Peyer's patch (tissue), 4 donors: ENCODE measurements around the gene ERC1. TPM values are rescaled to one million over a fixed set of nuclear protein-coding genes. Genes with fewer than 3 reads are reported as not detected.

Experiments
- DNase-seq, 3 donors: peaks; one replicate each; pipeline ENCODE4 v3.0.0-alpha.2; 2017 to 2019
- H3K27ac ChIP-seq, 4 donors: fragments of 200-600 bp; sonication (generic); one replicate each; pipeline ENCODE4 v1.5.1; 2016 to 2019
- H3K27me3 ChIP-seq, 2 donors: fragments of 200-600 bp; sonication (generic); one replicate each; pipeline ENCODE4 v1.5.1; 2019
- H3K36me3 ChIP-seq, 3 donors: fragments of 200-600 bp; sonication (generic); one replicate each; pipeline ENCODE4 v1.5.1; 2016 to 2019
- H3K4me1 ChIP-seq, 4 donors: fragments of 200-600 bp; sonication (generic); one replicate each; pipeline ENCODE4 v1.5.1; 2016 to 2019
- H3K4me3 ChIP-seq, 4 donors: fragments of 200-600 bp; sonication (generic); 1 replicate in 3 of 4; 2 replicates in 1 of 4; pipeline ENCODE4 v1.5.1; 2016 to 2019; ENCODE audit warnings: mild to moderate bottlenecking in 1 of 4
- H3K9me3 ChIP-seq, 4 donors: fragments of 200-600 bp; sonication (generic); one replicate each; pipeline ENCODE4 v1.5.1; 2016 to 2019; ENCODE audit warnings: mild to moderate bottlenecking in 1 of 4
- CTCF ChIP-seq, 6 experiments: fragments of 450-650 bp in 4 of 6; fragments of 200-600 bp in 2 of 6; sonication (generic) in 1 of 6; IDR thresholded peaks; one replicate each; pipeline ENCODE4 v1.5.1; 2017 to 2019; ENCODE audit warnings: antibody characterized with exemption in 6 of 6, mild to moderate bottlenecking in 3 of 6, moderate library complexity in 1 of 6
- POLR2A ChIP-seq, 2 donors: fragments of 450-650 bp; IDR thresholded peaks; one replicate each; pipeline ENCODE4 v1.5.1; 2017; ENCODE audit warnings: antibody characterized with exemption in 2 of 2, mild to moderate bottlenecking in 2 of 2, moderate library complexity in 2 of 2
- total RNA-seq, 4 donors: library from RNA; depleted of rRNA; stranded (reverse); fragments of >200 nt; gene quantifications; one replicate each; pipeline ENCODE4 v1.1.0, GENCODE V29; 2016

The ERC1 gene
- total RNA-seq, 4 donors from 2014 or later, result 26.5 to 184 (median 31.7) TPM

- TF ChIP-seq CTCF (IDR thresholded peaks at IDR 0.05), result no peak
- TF ChIP-seq POLR2A (IDR thresholded peaks at IDR 0.05), result no peak
- Histone ChIP-seq H3K9me3 (no peaks in the 10 kb centered on the region), H3K27me3 (no peaks in the 10 kb centered on the region), H3K4me3 (no peak overlapping the region), H3K36me3 (no peaks in the 10 kb centered on the region), H3K27ac (no peak overlapping the region), H3K4me1 (no peaks in the 10 kb centered on the region)
- no peak for DNase-seq
Observed at GRCh38 chr12:1080520-1081223, 89.6 kb downstream of the ERC1 start.

- DNase-seq, result no peak
- Histone ChIP-seq H3K27ac (peak overlapping the region in 1 of 4 donors; percentile 34), H3K27me3 (no peaks in the 10 kb centered on the region), H3K9me3 (no peaks in the 10 kb centered on the region), H3K36me3 (no peaks in the 10 kb centered on the region), H3K4me1 (no peaks in the 10 kb centered on the region), H3K4me3 (no peak overlapping the region)
- TF ChIP-seq CTCF (IDR thresholded peaks at IDR 0.05), result no peak
- no peak for TF ChIP-seq POLR2A (IDR thresholded peaks at IDR 0.05)
Observed at GRCh38 chr12:1083151-1083888, 92.3 kb downstream of the ERC1 start.

GRCh38 chr12:1083889-1084262, 92.9 kb downstream of the ERC1 start:
- Histone ChIP-seq H3K9me3 (no peaks in the 10 kb centered on the region), H3K27ac (peak overlapping the region in 1 of 4 donors; percentile 34), H3K4me3 (no peak overlapping the region), H3K4me1 (no peaks in the 10 kb centered on the region), H3K27me3 (no peaks in the 10 kb centered on the region), H3K36me3 (no peaks in the 10 kb centered on the region)
- TF ChIP-seq POLR2A (IDR thresholded peaks at IDR 0.05) (no peak), CTCF (IDR thresholded peaks at IDR 0.05) (no peak)
- no peak for DNase-seq

DNA sequence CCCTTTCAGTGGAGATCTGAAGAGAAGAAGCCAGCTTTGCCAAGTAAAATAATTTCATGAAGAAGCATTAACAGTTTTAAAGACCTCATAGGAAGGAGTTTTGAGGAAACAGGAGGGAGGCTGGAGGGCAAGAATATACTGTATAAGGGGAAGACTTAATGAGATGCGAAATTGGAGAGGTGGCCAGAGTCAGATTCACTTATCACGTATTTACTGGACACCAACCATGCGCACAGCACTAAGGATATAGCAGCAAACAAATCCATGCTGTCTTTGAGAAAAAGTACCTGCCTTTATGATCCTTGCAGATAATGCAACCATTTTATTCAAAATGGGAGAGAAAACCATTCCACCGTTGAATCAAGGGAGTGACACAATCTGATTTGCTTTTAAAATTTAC, 100.3 kb downstream of the ERC1 start:
- TF ChIP-seq POLR2A (IDR thresholded peaks at IDR 0.05), result no peak
- no peak for TF ChIP-seq CTCF (IDR thresholded peaks at IDR 0.05)
- H3K9me3 ChIP-seq, result no peaks in the 10 kb centered on the region
- no peaks in the 10 kb centered on the region for H3K27me3 ChIP-seq
- H3K4me1 ChIP-seq, result peaks cover 0 to 13% (median 0%) of the 10 kb centered on the region in 4 donors
- DNase-seq, result no peak
- H3K27ac ChIP-seq, result no peak overlapping the region
- no peaks in the 10 kb centered on the region for H3K36me3 ChIP-seq
- no peak overlapping the region for H3K4me3 ChIP-seq

- no peak for DNase-seq
- no peaks in the 10 kb centered on the region for H3K36me3 ChIP-seq
- H3K9me3 ChIP-seq, result no peaks in the 10 kb centered on the region
- no peak overlapping the region for H3K27ac ChIP-seq
- peak in 5 of 6 experiments; percentile 37 to 75 (median 66) for TF ChIP-seq CTCF (IDR thresholded peaks at IDR 0.05)
- TF ChIP-seq POLR2A (IDR thresholded peaks at IDR 0.05), result no peak
- peaks cover 0 to 13% (median 0%) of the 10 kb centered on the region in 4 donors for H3K4me1 ChIP-seq
- no peak overlapping the region for H3K4me3 ChIP-seq
- no peaks in the 10 kb centered on the region for H3K27me3 ChIP-seq
Observed at GRCh38 chr12:1093166-1093751, 102.2 kb downstream of the ERC1 start.
